ENCODE results near the gene GLIS1. TPM values are rescaled to one million over a fixed set of nuclear protein-coding genes. Genes with fewer than 3 reads are reported as not detected.

The GLIS1 gene
- total and polyA plus RNA-seq, 2 donors (not counting 3 experiments of a cell fraction or from before 2014, with no cell fraction given) = not detected

- Histone ChIP-seq H3K9me3 (replicated peaks; ENCODE audit: control insufficient read depth, insufficient read depth, low read length) (no peaks in the 10 kb centered on the region), H3K27ac (ENCODE audit: insufficient read depth, low read depth, low read length) (no peak overlapping the region), H3K4me2 (ENCODE audit: insufficient read depth, low read length) (no peak overlapping the region), H3K9me1 (replicated peaks; ENCODE audit: control insufficient read depth, extremely low read depth, insufficient read depth, low read length) (no peaks in the 10 kb centered on the region), H2AFZ (ENCODE audit: low read depth, low read length) (no peak overlapping the region), H3K4me1 (ENCODE audit: control insufficient read depth, extremely low read depth, insufficient read depth, low read length) (no peaks in the 10 kb centered on the region), H3K4me3 (replicated peaks in 1 of 3; ENCODE audit: insufficient read depth in 1 of 3, low read depth in 1 of 3, low read length in 3 of 3) (no peak overlapping the region), H3K27me3 (ENCODE audit: control insufficient read depth in 2 of 2, insufficient read depth in 2 of 2, low read length in 2 of 2) (no peaks in the 10 kb centered on the region), H3K36me3 (ENCODE audit: control insufficient read depth in 2 of 2, extremely low read depth in 1 of 2, insufficient read depth in 2 of 2, low read length in 2 of 2) (no peaks in the 10 kb centered on the region), H3K9ac (replicated peaks; ENCODE audit: extremely low read depth, insufficient read depth, low read length) (no peak overlapping the region), H4K20me1 (replicated peaks; ENCODE audit: control insufficient read depth, extremely low read depth, insufficient read depth, low read length) (no peaks in the 10 kb centered on the region), H3K79me2 (ENCODE audit: control insufficient read depth, insufficient read depth, low read length) (no peaks in the 10 kb centered on the region)
- intact Hi-C loops (cut with micrococcal nuclease) = no loop called here
- DNase-seq (ENCODE audit: low read depth, low spot score) (no peak), FAIRE-seq (no peak)
- POLR2A ChIA-PET = no interaction called here
- dilution Hi-C loops (cut with MboI; ENCODE audit: extremely low pct_ligation_motif_present, low sequenced_read_pairs) = no loop called here
- TF ChIP-seq MYC (IDR thresholded peaks at IDR 0.05; ENCODE audit: low read depth, low read length) = no peak
- BruUV-seq (replicated peaks) = no TSS peak
- CTCF ChIA-PET = interaction anchor here (0.5 kb wide), 1 partner anchor 51 kb away, joined by 5 read pairs; no protein-coding TSS in a partner anchor
Observed at GRCh38 chr1:53503433-53504217, 235.3 kb downstream of the GLIS1 start.

- H3K4me3 ChIP-seq (replicated peaks in 1 of 3; ENCODE audit: insufficient read depth in 1 of 3, low read depth in 1 of 3, low read length in 3 of 3) = no peak overlapping the region
- H3K4me1 ChIP-seq (ENCODE audit: control insufficient read depth, extremely low read depth, insufficient read depth, low read length) = no peaks in the 10 kb centered on the region
- ChIA-PET CTCF (interaction anchor here (0.5 kb wide), 1 partner anchor 50 kb away, joined by 5 read pairs; no protein-coding TSS in a partner anchor), POLR2A (no interaction called here)
- no peaks in the 10 kb centered on the region for H4K20me1 ChIP-seq (replicated peaks; ENCODE audit: control insufficient read depth, extremely low read depth, insufficient read depth, low read length)
- FAIRE-seq (no peak), DNase-seq (ENCODE audit: low read depth, low spot score) (no peak)
- no peaks in the 10 kb centered on the region for H3K9me1 ChIP-seq (replicated peaks; ENCODE audit: control insufficient read depth, extremely low read depth, insufficient read depth, low read length)
- TF ChIP-seq MAX (IDR thresholded peaks at IDR 0.05; ENCODE audit: insufficient read depth, insufficient read length) (no peak), POLR2AphosphoS5 (IDR thresholded peaks at IDR 0.05; ENCODE audit: insufficient read depth, low read depth, low read length) (no peak), EZH2 (IDR thresholded peaks at IDR 0.05; ENCODE audit: borderline replicate concordance, low read depth, low read length, severe bottlenecking) (no peak), JUN (IDR thresholded peaks at IDR 0.05; ENCODE audit: borderline replicate concordance, insufficient read depth, insufficient read length, low read depth) (no peak)
- no peak overlapping the region for H2AFZ ChIP-seq (ENCODE audit: low read depth, low read length)
- dilution Hi-C loops (cut with MboI; ENCODE audit: extremely low pct_ligation_motif_present, low sequenced_read_pairs) = no loop called here
- BruUV-seq (replicated peaks) = no TSS peak
- no peak overlapping the region for H3K4me2 ChIP-seq (ENCODE audit: insufficient read depth, low read length)
- no peaks in the 10 kb centered on the region for H3K36me3 ChIP-seq (ENCODE audit: control insufficient read depth in 2 of 2, extremely low read depth in 1 of 2, insufficient read depth in 2 of 2, low read length in 2 of 2)
- H3K27ac ChIP-seq (ENCODE audit: insufficient read depth, low read depth, low read length) = no peak overlapping the region
- H3K79me2 ChIP-seq (ENCODE audit: control insufficient read depth, insufficient read depth, low read length) = no peaks in the 10 kb centered on the region
- no peak overlapping the region for H3K9ac ChIP-seq (replicated peaks; ENCODE audit: extremely low read depth, insufficient read depth, low read length)
- H3K9me3 ChIP-seq (replicated peaks; ENCODE audit: control insufficient read depth, insufficient read depth, low read length) = no peaks in the 10 kb centered on the region
- no peaks in the 10 kb centered on the region for H3K27me3 ChIP-seq (ENCODE audit: control insufficient read depth in 2 of 2, insufficient read depth in 2 of 2, low read length in 2 of 2)
- intact Hi-C loops (cut with micrococcal nuclease) = no loop called here
Observed at GRCh38 chr1:53502641-53503432, 236.1 kb downstream of the GLIS1 start.
